Fibroblast of skin of abdomen (primary cell): ENCODE measurements around the gene TMC5. TPM values are rescaled to one million over a fixed set of nuclear protein-coding genes. Genes with fewer than 3 reads are reported as not detected.
A peak's percentile ranks its signal among the peaks of the same experiment; 100 is the strongest.
"Not testable (repeated sequence)": the region's sequence is repeated elsewhere in the genome, so short reads cannot be mapped to it uniquely, and the experiment has no call there.

Source experiments
- DNase-seq: peaks from one replicate; pipeline ENCODE4 v3.0.0-alpha.2; 2013
- polyA plus RNA-seq, 2 experiments: library from polyadenylated mRNA; unstranded; fragments of 120-200 nt; gene quantifications; one replicate each; pipeline ENCODE4 v1.2.1, GENCODE V29; 2013; ENCODE audit not compliant: insufficient read length in 2 of 2

TMC5 gene, protein sequence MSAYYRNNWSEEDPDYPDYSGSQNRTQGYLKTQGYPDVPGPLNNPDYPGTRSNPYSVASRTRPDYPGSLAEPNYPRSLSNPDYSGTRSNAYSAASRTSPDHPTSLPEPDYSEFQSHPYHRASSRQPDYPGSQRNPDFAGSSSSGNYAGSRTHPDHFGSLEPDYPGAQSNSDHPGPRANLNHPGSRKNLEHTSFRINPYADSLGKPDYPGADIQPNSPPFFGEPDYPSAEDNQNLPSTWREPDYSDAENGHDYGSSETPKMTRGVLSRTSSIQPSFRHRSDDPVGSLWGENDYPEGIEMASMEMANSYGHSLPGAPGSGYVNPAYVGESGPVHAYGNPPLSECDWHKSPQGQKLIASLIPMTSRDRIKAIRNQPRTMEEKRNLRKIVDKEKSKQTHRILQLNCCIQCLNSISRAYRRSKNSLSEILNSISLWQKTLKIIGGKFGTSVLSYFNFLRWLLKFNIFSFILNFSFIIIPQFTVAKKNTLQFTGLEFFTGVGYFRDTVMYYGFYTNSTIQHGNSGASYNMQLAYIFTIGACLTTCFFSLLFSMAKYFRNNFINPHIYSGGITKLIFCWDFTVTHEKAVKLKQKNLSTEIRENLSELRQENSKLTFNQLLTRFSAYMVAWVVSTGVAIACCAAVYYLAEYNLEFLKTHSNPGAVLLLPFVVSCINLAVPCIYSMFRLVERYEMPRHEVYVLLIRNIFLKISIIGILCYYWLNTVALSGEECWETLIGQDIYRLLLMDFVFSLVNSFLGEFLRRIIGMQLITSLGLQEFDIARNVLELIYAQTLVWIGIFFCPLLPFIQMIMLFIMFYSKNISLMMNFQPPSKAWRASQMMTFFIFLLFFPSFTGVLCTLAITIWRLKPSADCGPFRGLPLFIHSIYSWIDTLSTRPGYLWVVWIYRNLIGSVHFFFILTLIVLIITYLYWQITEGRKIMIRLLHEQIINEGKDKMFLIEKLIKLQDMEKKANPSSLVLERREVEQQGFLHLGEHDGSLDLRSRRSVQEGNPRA
- not detected for polyA plus RNA-seq (2013, experiment 1 of 2; ENCODE audit: insufficient read length)
- 0.04 TPM for polyA plus RNA-seq (2013, experiment 2 of 2; ENCODE audit: insufficient read length)

DNA sequence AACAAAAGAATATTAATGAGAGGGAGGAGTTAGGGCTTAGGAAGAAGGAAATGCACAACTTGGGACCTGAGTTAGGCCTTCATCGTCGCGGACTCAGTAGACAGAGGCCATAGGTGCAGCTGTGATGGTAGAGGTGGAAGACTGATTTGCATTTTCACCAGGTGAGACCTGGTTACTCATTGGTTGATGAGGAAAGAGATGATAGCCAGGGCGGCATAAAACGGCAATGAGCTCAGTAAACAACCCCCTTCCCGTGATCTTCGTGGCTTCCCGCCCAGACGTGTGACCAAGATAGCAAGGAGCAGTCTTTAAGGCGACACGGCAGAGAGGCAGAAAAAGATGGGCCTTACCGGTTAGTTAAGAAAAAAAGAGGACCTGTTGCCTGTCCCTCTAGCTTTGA is at the start of gene TMC5:
TMC5 (plus strand) TSS at position 244 of the 400 bp plus-strand sequence. CDS start 22,156 bp downstream, outside the sequence.
- DNase-seq, result no peak

GRCh38 chr16:19372541-19372940 is 45.1 kb upstream of the TMC5 start:
- not testable (repeated sequence) for DNase-seq

DNA sequence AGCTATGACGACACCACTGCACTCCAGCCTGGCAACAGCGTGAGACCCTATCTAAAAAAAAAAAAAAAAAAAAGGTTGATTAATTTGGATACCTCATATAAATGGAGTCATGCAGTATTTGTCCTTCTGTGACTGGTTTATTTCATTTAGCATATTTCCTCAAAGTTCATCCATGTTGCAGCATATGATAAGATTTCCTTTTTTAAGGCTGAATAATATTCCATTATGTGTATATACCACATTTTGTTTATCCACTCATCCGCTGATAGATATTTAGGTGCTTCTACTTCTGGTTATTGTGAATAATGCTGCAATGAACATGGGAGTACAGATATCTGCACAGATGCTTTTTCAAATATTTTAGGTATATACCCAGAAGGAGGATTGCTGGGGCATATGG is 43.3 kb upstream of the TMC5 start:
- no peak for DNase-seq

DNA sequence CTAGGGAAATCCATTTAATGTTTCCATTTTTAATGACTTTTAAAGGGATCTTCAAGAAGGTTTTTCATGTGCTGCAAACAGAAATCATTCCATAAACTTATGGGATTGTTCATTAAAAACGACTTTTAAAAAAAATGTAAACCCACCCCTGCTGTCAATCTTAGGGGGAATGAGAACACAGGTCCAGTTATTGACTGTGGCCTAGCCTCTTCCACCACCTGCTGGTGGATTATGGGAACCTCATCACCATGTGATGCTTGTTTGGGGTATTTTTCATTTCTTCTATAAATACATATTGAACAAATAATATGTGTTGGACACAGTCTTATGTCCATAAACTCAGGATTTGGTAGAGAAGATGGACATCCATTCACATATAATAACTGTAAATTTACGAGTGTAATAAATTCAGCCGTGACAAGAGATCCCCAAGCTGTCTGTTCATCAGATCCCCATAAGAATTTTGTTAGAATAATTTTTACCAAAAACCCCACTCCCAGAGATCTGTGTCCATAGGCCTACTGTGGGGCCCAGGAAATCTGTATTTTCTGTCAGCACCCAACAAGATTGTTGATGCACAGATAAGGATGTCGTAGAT is 42.0 kb upstream of the TMC5 start:
- DNase-seq, result peak; percentile 39

DNA sequence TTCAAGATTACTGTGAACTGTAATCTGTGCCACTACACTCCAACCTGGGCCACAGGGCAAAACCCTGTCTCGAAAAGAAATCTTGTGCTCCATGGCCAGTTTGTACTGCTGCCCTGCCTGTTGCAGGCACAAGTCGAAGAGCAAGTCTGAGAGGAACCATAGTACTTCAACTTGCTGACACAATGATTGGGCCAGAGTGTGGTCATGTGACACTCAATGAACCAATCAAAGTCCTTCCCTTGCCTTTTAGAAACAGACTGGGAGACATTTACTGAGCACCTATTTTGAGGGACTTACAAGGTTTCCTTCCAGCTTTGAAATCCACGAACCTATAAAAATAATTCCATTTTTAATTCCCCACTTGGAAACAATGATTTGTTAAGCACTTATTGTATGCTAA is 39.8 kb upstream of the TMC5 start:
- peak; percentile 1 for DNase-seq

- no peak for DNase-seq
Observed at GRCh38 chr16:19378511-19378910, 39.2 kb upstream of the TMC5 start.

DNA sequence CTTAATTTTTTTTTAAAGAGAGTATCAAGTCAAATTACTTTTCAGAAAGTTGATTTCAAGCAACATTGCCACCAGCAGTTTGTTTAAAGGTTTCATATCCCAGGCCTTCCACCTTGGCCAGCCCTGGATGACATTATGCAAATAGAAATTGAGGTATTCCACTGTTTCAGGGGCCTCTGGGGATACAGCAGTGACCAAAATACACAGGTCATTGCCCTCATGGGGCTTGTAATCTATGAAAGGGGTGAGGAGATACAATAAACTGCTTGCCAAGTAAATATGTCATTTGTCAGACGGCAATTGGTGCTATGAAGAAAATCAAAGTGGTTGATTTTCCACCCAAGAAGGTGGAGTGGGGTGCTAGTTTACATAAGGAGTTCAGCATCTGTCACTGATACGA is 37.8 kb upstream of the TMC5 start:
- DNase-seq, result no peak

DNA sequence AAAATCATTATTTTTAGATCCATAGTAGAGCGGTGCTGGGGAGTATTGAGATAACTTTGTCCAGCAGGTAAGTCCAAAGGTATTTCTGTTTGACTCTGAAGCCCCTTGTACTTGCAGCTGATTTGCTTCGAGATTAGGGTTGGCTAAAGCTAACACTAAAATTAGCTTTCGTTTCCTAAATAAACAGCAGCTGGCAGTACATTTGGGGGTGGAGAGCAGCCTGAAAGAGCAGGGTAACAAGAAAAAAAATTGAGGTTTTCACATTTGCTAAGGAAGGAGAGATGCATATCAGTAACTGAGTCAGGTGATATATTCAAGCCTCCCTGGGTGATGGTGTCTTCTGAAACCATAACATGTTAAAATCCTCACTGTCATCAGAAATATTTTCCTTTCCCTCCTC is 37.4 kb upstream of the TMC5 start:
- DNase-seq, result no peak

DNA sequence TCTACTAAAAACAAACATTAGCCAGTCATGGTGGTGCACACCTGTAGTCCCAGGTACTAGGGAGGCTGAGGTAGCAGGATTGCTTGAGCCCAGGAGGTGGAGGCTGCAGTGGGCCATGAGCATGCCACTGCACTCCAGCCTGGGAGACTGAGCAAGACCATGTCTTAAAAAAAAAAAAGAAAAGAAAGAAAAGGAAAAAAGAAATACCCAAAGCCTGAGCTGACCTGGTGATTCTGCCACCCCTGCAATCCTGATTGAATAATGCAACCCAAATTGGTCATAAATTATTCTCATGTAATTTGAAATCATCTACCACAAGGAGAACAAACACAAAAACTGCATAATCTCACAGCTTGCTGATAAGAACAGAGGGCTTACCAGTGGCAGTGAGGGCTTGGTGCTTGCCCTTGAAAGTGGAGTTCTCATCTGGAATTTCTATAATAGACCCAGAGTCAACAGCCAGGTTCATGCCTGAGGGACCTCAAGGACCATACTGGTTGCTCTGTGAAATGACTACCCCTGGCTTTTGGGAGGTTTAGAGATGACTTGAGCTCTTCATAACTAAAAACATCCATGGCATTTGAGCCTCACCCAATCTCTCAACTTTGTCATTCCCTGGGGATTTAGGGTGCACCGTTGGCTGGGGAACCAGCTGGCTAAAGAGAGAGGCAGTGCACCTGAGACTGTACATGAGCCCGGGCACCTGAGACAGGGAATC is 35.4 kb upstream of the TMC5 start:
- DNase-seq, result no peak

DNA sequence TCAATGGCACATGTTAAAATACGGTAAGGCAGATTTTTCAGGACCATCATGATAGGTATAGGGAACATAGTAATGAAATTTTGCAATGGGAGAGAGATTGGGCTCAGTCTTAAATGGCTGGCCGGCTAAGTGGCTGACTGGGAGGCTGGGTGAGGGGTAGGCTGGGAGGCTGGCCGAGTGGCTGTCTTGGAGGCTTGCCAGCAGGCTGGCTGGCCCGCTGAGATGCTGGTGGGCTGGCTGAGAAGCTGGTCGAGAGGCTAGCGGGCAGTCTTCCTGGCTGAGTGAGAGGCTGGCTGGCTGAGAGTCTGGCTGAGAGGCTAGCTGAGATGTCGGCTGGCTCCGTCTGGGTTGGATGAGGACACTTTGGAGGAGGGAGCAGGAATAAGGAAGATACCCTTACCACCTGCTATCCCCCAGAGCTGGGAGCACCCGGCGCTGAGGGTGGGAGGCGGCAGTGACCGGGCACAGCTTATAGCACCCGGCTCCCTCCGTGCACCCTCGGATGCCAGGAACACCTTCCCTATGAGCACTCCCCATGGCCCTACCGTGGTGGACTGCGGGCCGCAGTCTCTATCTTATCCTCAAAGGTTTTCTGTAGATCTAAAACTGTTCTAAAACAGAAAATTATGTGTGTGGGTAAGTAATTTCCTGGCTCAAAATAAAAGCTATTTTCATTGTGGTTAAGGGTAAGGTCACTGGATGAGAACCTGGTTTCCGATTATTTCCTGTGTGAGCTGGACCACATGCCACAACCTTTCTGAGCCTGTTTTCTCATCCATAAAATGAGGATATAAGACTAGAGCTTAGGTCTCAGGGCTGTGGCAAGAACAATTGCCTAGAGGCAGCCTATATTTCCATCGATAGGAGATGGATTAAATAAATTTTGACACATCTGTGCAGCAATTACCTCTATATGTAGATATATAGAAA is 34.5 kb upstream of the TMC5 start:
- no peak for DNase-seq

DNA sequence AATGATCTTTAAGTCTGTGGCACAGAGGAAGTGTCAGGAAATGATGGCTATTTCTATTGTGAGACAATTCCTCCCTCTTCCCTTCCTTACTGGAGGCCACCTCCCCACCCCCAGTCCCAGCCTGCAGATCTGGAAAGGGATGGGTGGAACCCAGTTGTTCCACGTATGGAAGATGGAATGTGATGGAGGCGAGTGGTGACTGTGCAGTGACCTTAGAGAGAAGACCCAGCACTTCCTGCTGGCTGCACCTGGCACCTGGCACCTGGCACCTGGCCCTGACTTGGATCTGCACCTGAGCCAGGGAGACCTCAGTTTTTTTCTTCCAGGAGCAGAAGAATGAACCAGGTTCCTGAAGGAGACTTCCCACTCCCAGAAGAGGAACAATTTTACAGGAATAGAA is 33.0 kb upstream of the TMC5 start:
- DNase-seq, result no peak

GRCh38 chr16:19386525-19386924 is 31.2 kb upstream of the TMC5 start:
- no peak for DNase-seq

DNA sequence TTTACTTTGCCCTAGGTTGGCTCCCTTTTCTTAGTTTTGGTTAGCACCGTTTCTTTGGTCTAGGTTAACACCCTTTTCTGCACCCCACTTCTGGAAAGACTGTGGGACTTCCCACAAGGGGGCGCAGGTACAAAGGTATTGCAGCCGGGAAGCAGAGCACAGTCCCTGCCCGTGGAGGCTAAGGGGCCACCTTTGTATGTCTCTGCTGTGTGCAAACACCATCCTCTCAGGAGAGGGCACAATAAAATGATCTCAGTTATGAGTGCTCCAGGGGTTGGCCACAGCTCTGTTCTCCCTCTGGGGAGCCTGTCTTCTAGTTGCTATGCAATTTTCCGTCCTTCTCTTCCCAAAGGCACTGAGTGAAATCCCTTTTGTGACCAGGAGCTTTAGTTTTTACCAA is 28.4 kb upstream of the TMC5 start:
- peak; percentile 3 for DNase-seq

DNA sequence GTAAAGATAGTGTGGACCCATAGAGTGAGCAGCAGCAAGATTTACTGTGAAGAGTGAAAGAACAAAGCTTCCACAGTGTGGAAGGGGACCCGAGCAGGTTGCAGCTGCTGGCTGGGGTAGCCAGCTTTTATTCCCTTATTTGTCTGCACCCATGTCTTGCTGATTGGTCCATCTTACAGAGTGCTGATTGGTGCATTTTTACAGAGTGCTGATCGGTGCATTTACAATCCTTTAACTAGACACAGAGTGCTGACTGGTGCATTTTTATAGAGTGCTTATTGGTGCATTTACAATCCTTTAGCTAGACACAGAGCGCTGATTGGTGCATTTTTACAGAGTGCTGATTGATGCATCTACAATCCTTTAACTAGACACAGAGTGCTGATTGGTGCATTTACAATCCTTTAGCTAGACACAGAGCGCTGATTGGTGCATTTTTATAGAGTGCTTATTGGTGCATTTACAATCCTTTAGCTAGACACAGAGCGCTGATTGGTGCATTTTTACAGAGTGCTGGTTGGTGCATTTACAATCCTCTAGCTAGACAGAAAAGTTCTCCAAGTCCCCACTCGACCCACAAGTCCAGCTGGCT is 26.4 kb upstream of the TMC5 start:
- DNase-seq, result not testable (repeated sequence)

- no peak for DNase-seq
Observed at GRCh38 chr16:19392352-19392751, 25.3 kb upstream of the TMC5 start.

- peak; percentile 20 for DNase-seq
Observed at GRCh38 chr16:19393226-19394111, 24.2 kb upstream of the TMC5 start.

- not testable (repeated sequence) for DNase-seq
Observed at GRCh38 chr16:19395646-19396267, 21.9 kb upstream of the TMC5 start.

- no peak for DNase-seq
Observed at GRCh38 chr16:19396555-19397011, 21.1 kb upstream of the TMC5 start.

DNA sequence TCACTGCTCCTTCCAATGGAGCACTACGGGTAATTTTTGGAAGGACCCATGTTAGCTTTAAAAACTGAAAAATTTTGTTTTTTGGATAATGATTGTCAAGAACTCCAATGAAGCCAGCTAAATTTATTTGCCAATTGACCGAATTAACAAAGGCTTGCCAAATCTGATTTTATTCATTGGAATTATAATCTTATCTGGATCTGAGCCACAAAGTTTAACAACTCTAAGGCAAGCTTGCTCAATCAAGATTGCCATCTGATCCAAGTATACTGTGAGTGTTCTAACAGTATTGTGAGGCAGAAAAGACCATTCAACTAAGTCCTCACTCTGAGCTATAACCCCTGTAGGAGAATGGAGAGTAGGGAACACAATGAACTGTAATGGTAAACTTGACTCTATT is 20.3 kb upstream of the TMC5 start:
- not testable (repeated sequence) for DNase-seq
